SK-N-SH treated with all-trans-retinoic acid at 6 μM for 48 hours (cell line): Measurements from ENCODE around the gene PEX10.

Experiments
- ATAC-seq: fragments of 200-7000 bp; cut with Tn5 transposase; 3 replicates; pipeline ENCODE4 v1.9.1; 2020; ENCODE audit warnings: mild to moderate bottlenecking, moderate library complexity
- ARNTL ChIP-seq: fragments of 450-650 bp; formaldehyde crosslinking; IDR thresholded peaks from 2 replicates; pipeline ENCODE4 v1.5.0; 2020; ENCODE audit warnings: low read depth, mild to moderate bottlenecking, moderate library complexity, borderline replicate concordance
- BACH2 ChIP-seq: fragments of 250-450 bp; sonication (Bioruptor Pico); IDR thresholded peaks from 2 replicates; pipeline ENCODE4 v1.9.0; 2021; ENCODE audit warnings: mild to moderate bottlenecking, borderline replicate concordance
- CSRNP3 ChIP-seq: fragments of 250-450 bp; sonication (Bioruptor Pico); IDR thresholded peaks from 2 replicates; pipeline ENCODE4 v1.5.1; 2021; ENCODE audit warnings: mild to moderate bottlenecking, moderate library complexity
- ESRRG ChIP-seq: fragments of 250-450 bp; sonication (Bioruptor Pico); IDR thresholded peaks from 2 replicates; pipeline ENCODE4 v1.6.1; 2021; ENCODE audit warnings: mild to moderate bottlenecking
- GLIS3 ChIP-seq: fragments of 250-450 bp; sonication (Bioruptor Pico); IDR thresholded peaks from 2 replicates; pipeline ENCODE4 v1.5.0; 2020; ENCODE audit warnings: mild to moderate bottlenecking, moderate library complexity
- OSR1 ChIP-seq: fragments of 250-450 bp; sonication (Bioruptor Pico); IDR thresholded peaks from 2 replicates; pipeline ENCODE4 v1.8.0; 2022; ENCODE audit warnings: moderate library complexity, mild to moderate bottlenecking, inconsistent platforms
- PATZ1 ChIP-seq: fragments of 250-450 bp; sonication (Bioruptor Pico); IDR thresholded peaks from 2 replicates; pipeline ENCODE4 v1.8.0; 2020; ENCODE audit warnings: mild to moderate bottlenecking, moderate library complexity, borderline replicate concordance
- PPARA ChIP-seq: fragments of 250-450 bp; sonication (Bioruptor Pico); IDR thresholded peaks from 2 replicates; pipeline ENCODE4 v1.5.0; 2020; ENCODE audit warnings: mild to moderate bottlenecking, borderline replicate concordance
- RARB ChIP-seq: fragments of 250-450 bp; sonication (Bioruptor Pico); IDR thresholded peaks from 2 replicates; pipeline ENCODE4 v1.8.0; 2021; ENCODE audit warnings: mild to moderate bottlenecking, moderate library complexity
- SNAI2 ChIP-seq: fragments of 250-450 bp; sonication (Bioruptor Pico); IDR thresholded peaks from 2 replicates; pipeline ENCODE4 v1.5.0; 2020; ENCODE audit warnings: mild to moderate bottlenecking, moderate library complexity
- TOX ChIP-seq: fragments of 250-450 bp; sonication (Bioruptor Pico); IDR thresholded peaks from 2 replicates; pipeline ENCODE4 v1.8.0; 2021; ENCODE audit warnings: mild to moderate bottlenecking, moderate library complexity, borderline replicate concordance
- ZC3H10 ChIP-seq: fragments of 250-450 bp; sonication (Bioruptor Pico); IDR thresholded peaks from 2 replicates; pipeline ENCODE4 v1.5.1; 2021; ENCODE audit warnings: mild to moderate bottlenecking, moderate library complexity
- ZFP3 ChIP-seq: fragments of 250-450 bp; sonication (Bioruptor Pico); IDR thresholded peaks from 2 replicates; pipeline ENCODE4 v1.5.0; 2020; ENCODE audit warnings: mild to moderate bottlenecking, moderate library complexity
- ZFP30 ChIP-seq: fragments of 450-650 bp; formaldehyde crosslinking; IDR thresholded peaks from 2 replicates; pipeline ENCODE4 v1.5.0; 2022; ENCODE audit warnings: mild to moderate bottlenecking, moderate library complexity
- ZNF565 ChIP-seq: fragments of 450-650 bp; formaldehyde crosslinking; conservative IDR thresholded peaks from 2 replicates; pipeline ENCODE4 v1.5.0; 2020; ENCODE audit warnings: low read depth, mild to moderate bottlenecking, moderate library complexity
- ZNF70 ChIP-seq: fragments of 450-650 bp; formaldehyde crosslinking; IDR thresholded peaks from 2 replicates; pipeline ENCODE4 v1.5.0; 2020; ENCODE audit warnings: mild to moderate bottlenecking, moderate library complexity
- ZNF8 ChIP-seq: fragments of 450-650 bp; formaldehyde crosslinking; IDR thresholded peaks from 2 replicates; pipeline ENCODE4 v1.5.0; 2020; ENCODE audit warnings: mild to moderate bottlenecking, moderate library complexity
- TF ChIP-seq, protein P1 (sequence below): fragments of 250-450 bp; sonication (Bioruptor Pico); IDR thresholded peaks from 2 replicates; pipeline ENCODE4 v1.5.1; 2020; ENCODE audit warnings: low read depth, mild to moderate bottlenecking, moderate library complexity
- TF ChIP-seq, protein P2 (sequence below): fragments of 250-450 bp; sonication (Bioruptor Pico); IDR thresholded peaks from 2 replicates; pipeline ENCODE4 v1.5.0; 2020; ENCODE audit warnings: mild to moderate bottlenecking, moderate library complexity
- TF ChIP-seq, protein P3 (sequence below): fragments of 250-450 bp; sonication (Bioruptor Pico); IDR thresholded peaks from 2 replicates; pipeline ENCODE4 v1.8.0; 2021; ENCODE audit warnings: low read depth, mild to moderate bottlenecking, moderate library complexity, borderline replicate concordance

The PEX10 gene

DNA sequence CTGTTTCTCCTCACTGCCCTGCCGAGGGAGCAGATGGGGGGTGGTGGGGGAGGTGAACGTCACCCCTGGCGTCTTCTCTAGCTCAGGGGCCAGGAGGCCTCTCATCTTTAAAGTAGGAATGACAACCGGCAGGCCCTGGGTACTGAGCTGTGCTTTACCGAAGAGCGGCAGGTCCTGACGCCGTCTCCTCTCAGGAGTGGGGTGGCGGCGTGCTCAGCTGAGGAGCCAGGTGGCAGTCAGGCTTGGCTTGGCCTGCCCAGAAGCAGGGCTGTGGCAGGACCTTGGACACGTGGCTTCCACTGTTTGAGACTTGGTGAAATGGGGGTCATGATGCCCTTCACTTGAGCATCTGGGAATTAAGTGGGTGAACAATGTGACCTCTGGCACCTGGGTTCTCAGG, 17.6 kb downstream of the PEX10 start:
- no peak for TF ChIP-seq RARB (CRISPR knock-in tag)
- TF ChIP-seq, protein P1, sequence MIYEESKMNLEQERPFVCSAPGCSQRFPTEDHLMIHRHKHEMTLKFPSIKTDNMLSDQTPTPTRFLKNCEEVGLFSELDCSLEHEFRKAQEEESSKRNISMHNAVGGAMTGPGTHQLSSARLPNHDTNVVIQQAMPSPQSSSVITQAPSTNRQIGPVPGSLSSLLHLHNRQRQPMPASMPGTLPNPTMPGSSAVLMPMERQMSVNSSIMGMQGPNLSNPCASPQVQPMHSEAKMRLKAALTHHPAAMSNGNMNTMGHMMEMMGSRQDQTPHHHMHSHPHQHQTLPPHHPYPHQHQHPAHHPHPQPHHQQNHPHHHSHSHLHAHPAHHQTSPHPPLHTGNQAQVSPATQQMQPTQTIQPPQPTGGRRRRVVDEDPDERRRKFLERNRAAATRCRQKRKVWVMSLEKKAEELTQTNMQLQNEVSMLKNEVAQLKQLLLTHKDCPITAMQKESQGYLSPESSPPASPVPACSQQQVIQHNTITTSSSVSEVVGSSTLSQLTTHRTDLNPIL, result no peak
- TF ChIP-seq ZFP3 (CRISPR knock-in tag), result no peak
- TF ChIP-seq ZC3H10, result no peak
- no peak for TF ChIP-seq ZNF70 (CRISPR knock-in tag)
- TF ChIP-seq OSR1, result no peak
- TF ChIP-seq SNAI2 (CRISPR knock-in tag), result no peak
- no peak for TF ChIP-seq ZFP30
- no peak for TF ChIP-seq PATZ1 (CRISPR knock-in tag)
- no peak for ATAC-seq

GRCh38 chr1:2394220-2394619, 18.1 kb downstream of the PEX10 start:
- ATAC-seq, result no peak

More at GRCh38 chr1:2394220-2394619, 18.1 kb downstream of the PEX10 start:
- TF ChIP-seq, protein P2, sequence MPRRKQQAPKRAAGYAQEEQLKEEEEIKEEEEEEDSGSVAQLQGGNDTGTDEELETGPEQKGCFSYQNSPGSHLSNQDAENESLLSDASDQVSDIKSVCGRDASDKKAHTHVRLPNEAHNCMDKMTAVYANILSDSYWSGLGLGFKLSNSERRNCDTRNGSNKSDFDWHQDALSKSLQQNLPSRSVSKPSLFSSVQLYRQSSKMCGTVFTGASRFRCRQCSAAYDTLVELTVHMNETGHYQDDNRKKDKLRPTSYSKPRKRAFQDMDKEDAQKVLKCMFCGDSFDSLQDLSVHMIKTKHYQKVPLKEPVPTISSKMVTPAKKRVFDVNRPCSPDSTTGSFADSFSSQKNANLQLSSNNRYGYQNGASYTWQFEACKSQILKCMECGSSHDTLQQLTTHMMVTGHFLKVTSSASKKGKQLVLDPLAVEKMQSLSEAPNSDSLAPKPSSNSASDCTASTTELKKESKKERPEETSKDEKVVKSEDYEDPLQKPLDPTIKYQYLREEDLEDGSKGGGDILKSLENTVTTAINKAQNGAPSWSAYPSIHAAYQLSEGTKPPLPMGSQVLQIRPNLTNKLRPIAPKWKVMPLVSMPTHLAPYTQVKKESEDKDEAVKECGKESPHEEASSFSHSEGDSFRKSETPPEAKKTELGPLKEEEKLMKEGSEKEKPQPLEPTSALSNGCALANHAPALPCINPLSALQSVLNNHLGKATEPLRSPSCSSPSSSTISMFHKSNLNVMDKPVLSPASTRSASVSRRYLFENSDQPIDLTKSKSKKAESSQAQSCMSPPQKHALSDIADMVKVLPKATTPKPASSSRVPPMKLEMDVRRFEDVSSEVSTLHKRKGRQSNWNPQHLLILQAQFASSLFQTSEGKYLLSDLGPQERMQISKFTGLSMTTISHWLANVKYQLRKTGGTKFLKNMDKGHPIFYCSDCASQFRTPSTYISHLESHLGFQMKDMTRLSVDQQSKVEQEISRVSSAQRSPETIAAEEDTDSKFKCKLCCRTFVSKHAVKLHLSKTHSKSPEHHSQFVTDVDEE (CRISPR knock-in tag), result no peak
- TF ChIP-seq, protein P1, result no peak
- no peak for TF ChIP-seq ZFP30
- TF ChIP-seq ARNTL, result no peak
- TF ChIP-seq GLIS3 (CRISPR knock-in tag), result no peak
- TF ChIP-seq ZNF8 (CRISPR knock-in tag), result no peak
- TF ChIP-seq ZNF565 (CRISPR knock-in tag), result no peak
- no peak for TF ChIP-seq BACH2
- TF ChIP-seq OSR1, result no peak
- no peak for TF ChIP-seq CSRNP3 (CRISPR knock-in tag)
- no peak for TF ChIP-seq PPARA (CRISPR knock-in tag)
- TF ChIP-seq, protein P3, sequence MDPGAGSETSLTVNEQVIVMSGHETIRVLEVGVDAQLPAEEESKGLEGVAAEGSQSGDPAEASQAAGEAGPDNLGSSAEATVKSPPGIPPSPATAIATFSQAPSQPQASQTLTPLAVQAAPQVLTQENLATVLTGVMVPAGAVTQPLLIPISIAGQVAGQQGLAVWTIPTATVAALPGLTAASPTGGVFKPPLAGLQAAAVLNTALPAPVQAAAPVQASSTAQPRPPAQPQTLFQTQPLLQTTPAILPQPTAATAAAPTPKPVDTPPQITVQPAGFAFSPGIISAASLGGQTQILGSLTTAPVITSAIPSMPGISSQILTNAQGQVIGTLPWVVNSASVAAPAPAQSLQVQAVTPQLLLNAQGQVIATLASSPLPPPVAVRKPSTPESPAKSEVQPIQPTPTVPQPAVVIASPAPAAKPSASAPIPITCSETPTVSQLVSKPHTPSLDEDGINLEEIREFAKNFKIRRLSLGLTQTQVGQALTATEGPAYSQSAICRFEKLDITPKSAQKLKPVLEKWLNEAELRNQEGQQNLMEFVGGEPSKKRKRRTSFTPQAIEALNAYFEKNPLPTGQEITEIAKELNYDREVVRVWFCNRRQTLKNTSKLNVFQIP (CRISPR knock-in tag), result no peak
- TF ChIP-seq ESRRG (CRISPR knock-in tag), result no peak
- no peak for TF ChIP-seq TOX (CRISPR knock-in tag)
- no peak for TF ChIP-seq SNAI2 (CRISPR knock-in tag)
- no peak for TF ChIP-seq ZC3H10
